GM12873 (cell line): ENCODE data around the gene FOXN3.
A peak's percentile ranks its signal among the peaks of the same experiment; 100 is the strongest.

Experiments
- CTCF ChIP-seq: IDR thresholded peaks from 2 replicates; pipeline ENCODE4 v1.5.1; 2012; ENCODE audit warnings: low read depth, mild to moderate bottlenecking, moderate library complexity, low read length, control low read depth; ENCODE audit not compliant: insufficient read depth; ENCODE audit errors: missing control alignments

FOXN3 gene

DNA sequence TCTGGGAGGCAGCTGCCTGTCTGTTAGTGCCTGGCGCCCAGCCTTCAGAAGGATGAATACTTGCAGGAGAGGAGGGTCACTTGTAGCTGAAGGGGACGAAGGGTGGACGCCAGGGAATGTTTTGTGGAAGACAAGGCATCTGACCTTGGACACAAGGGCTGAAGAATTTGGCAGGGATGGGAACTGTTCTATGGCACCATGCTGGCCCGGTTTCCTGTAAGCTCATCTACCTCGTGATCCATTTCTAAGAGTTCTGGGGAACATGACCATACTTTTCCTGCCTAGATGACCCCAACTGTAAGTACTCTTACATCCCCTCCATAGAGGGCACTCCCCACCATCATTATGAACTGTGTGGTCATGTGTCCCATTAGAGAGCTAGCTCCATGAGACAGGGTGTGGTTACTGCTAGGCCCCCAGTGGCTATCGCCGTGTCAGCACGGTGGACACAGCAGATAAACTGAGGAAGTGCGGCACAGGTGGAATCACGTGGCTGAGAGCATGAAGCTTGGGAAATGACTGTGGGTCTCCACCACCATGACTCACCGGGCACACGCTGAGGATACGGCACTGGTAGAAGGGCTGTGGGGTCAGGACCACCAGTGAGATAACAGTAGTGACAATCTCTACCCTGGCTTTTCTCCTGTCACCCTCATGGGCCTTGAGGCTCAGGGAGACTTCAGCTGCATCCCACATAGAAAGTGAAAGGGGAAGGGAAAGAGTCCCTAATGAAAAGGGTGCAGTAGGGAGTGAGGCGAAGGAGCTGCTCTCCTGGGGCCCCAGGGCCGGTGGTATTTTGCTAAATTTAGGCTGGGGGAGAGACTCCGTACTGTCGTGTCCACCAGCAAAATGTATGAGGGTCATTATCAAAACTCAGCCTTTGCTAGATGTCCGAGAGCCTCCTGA lies 252.6 kb downstream of the FOXN3 start:
- TF ChIP-seq CTCF: peak; percentile 1

GRCh38 chr14:89163031-89163636 lies 253.9 kb downstream of the FOXN3 start:
- TF ChIP-seq CTCF: no peak

GRCh38 chr14:89162586-89162985 lies 254.4 kb downstream of the FOXN3 start:
- no peak for TF ChIP-seq CTCF

- TF ChIP-seq CTCF: no peak
Measured at GRCh38 chr14:89160437-89160836, 256.6 kb downstream of the FOXN3 start.

GRCh38 chr14:89158701-89159100 lies 258.3 kb downstream of the FOXN3 start:
- TF ChIP-seq CTCF: no peak

DNA sequence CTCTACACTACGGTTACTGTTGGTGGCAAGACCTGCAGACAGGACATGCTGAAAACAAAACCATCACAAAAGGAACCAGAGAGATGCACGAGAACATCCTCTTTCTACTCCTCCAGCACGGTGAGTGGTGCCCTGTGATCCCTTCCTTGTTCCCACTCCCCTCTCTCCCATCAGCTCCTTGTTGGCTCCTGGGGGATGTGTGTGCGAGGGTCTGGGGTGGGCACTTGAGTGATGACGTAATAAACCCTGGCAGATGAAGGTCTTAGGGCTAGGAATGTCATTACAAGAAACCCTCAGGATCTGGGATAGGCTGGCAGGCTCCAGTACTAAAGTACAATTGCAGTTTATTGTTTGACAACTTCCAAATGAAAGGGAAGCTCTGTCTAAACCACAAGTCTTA lies 261.5 kb downstream of the FOXN3 start:
- no peak for TF ChIP-seq CTCF

- TF ChIP-seq CTCF: no peak
Measured at GRCh38 chr14:89146274-89146673, 270.8 kb downstream of the FOXN3 start.
